Uterus (tissue), 4 donors: ENCODE data around the gene KCTD14. TPM values are rescaled to one million over a fixed set of nuclear protein-coding genes. Genes with fewer than 3 reads are reported as not detected.

Experiments
- DNase-seq, 2 donors: peaks; one replicate each; pipeline ENCODE4 v3.0.0-alpha.2; 2019 to 2020
- H3K27ac ChIP-seq, 2 donors: fragments of 200-600 bp; sonication (generic); 1 replicate in 1 of 2; 2 replicates in 1 of 2; pipeline ENCODE4 v1.5.1; 2016 to 2018
- H3K27me3 ChIP-seq, 2 donors: fragments of 200-600 bp; sonication (generic); one replicate each; pipeline ENCODE4 v1.5.1; 2018 to 2019; ENCODE audit warnings: control low read depth in 1 of 2
- H3K36me3 ChIP-seq, 2 donors: fragments of 200-600 bp; sonication (generic); one replicate each; pipeline ENCODE4 v1.5.1; 2019; ENCODE audit warnings: control low read depth in 1 of 2
- H3K4me1 ChIP-seq, 2 donors: fragments of 200-600 bp; sonication (generic); one replicate each; pipeline ENCODE4 v1.5.1; 2018 to 2019; ENCODE audit warnings: control low read depth in 1 of 2
- H3K4me3 ChIP-seq, 2 donors: fragments of 200-600 bp; sonication (generic); 1 replicate in 1 of 2; 2 replicates in 1 of 2; pipeline ENCODE4 v1.5.1; 2018 to 2019; ENCODE audit warnings: mild to moderate bottlenecking in 1 of 2
- H3K9me3 ChIP-seq, 2 donors: fragments of 200-600 bp; sonication (generic); one replicate each; pipeline ENCODE4 v1.5.1; 2019; ENCODE audit warnings: control low read depth in 1 of 2
- CTCF ChIP-seq, 4 experiments: fragments of 200-600 bp in 2 of 4; fragments of 450-650 bp in 2 of 4; sonication (generic) in 2 of 4; IDR thresholded peaks; one replicate each; pipeline ENCODE4 v1.5.1; 2016 to 2019; ENCODE audit warnings: antibody characterized with exemption in 4 of 4, mild to moderate bottlenecking in 2 of 4, moderate library complexity in 1 of 4
- POLR2A ChIP-seq, 2 donors: fragments of 450-650 bp; IDR thresholded peaks; one replicate each; pipeline ENCODE4 v1.6.1; 2016; ENCODE audit warnings: antibody characterized with exemption in 2 of 2, mild to moderate bottlenecking in 1 of 2, moderate library complexity in 1 of 2
- intact Hi-C: fragments of 100-400 bp; cut with DNase I; formaldehyde crosslinking; loops from one replicate; pipeline ENCODE4 v1.15.1; 2023; ENCODE audit warnings: low total_unique reads
- total RNA-seq, 4 donors: library from RNA; depleted of rRNA in 3 of 4; stranded (reverse); fragments of >200 nt in 3 of 4; gene quantifications; one replicate each; pipeline versions ENCODE4 v1.1.0 to v1.2.4, GENCODE V29; 2014 to 2023
- donor health status: DM: yes; HTN: yes; CAD: no.

KCTD14 gene
- total RNA-seq, 4 donors from 2014 or later = 4.1 to 10.6 (median 8.2) TPM

- intact Hi-C loops = no loop called here
- TF ChIP-seq POLR2A (IDR thresholded peaks at IDR 0.05) = no peak
- TF ChIP-seq CTCF (IDR thresholded peaks at IDR 0.05) = no peak
- Histone ChIP-seq H3K4me3 (no peak overlapping the region), H3K9me3 (no peaks in the 10 kb centered on the region), H3K4me1 (no peaks in the 10 kb centered on the region), H3K27ac (no peak overlapping the region), H3K27me3 (no peaks in the 10 kb centered on the region), H3K36me3 (no peaks in the 10 kb centered on the region)
- no peak for DNase-seq
Observed at GRCh38 chr11:78025378-78025777, 2.3 kb upstream of the KCTD14 start.

- peak overlapping the region; percentile 34 to 40 for H3K4me3 ChIP-seq
- peak overlapping the region in 1 of 2 donors; percentile 68 for H3K27ac ChIP-seq
- H3K9me3 ChIP-seq = no peaks in the 10 kb centered on the region
- H3K4me1 ChIP-seq = no peaks in the 10 kb centered on the region
- H3K36me3 ChIP-seq = no peaks in the 10 kb centered on the region
- intact Hi-C loops = no loop called here
- no peaks in the 10 kb centered on the region for H3K27me3 ChIP-seq
- no peak for TF ChIP-seq CTCF (IDR thresholded peaks at IDR 0.05)
- TF ChIP-seq POLR2A (IDR thresholded peaks at IDR 0.05) = no peak
- no peak for DNase-seq
Observed at GRCh38 chr11:78023426-78023825, 350 bp upstream of the KCTD14 start.

- Histone ChIP-seq H3K9me3 (no peaks in the 10 kb centered on the region), H3K27ac (peak overlapping the region in 1 of 2 donors; percentile 68), H3K4me1 (no peaks in the 10 kb centered on the region), H3K4me3 (no peak overlapping the region), H3K27me3 (no peaks in the 10 kb centered on the region), H3K36me3 (no peaks in the 10 kb centered on the region)
- TF ChIP-seq CTCF (IDR thresholded peaks at IDR 0.05) (no peak), POLR2A (IDR thresholded peaks at IDR 0.05) (no peak)
- intact Hi-C loops = no loop called here
- DNase-seq = no peak
Observed at GRCh38 chr11:78021611-78022010, 1.5 kb downstream of the KCTD14 start.

- no peak for DNase-seq
- Histone ChIP-seq H3K4me1 (no peaks in the 10 kb centered on the region), H3K4me3 (no peak overlapping the region), H3K36me3 (no peaks in the 10 kb centered on the region), H3K9me3 (no peaks in the 10 kb centered on the region), H3K27ac (no peak overlapping the region), H3K27me3 (no peaks in the 10 kb centered on the region)
- TF ChIP-seq POLR2A (IDR thresholded peaks at IDR 0.05) = no peak
- TF ChIP-seq CTCF (IDR thresholded peaks at IDR 0.05) = no peak
- intact Hi-C loops = no loop called here
Observed at GRCh38 chr11:78020246-78020645, 2.8 kb downstream of the KCTD14 start.

GRCh38 chr11:78019808-78020207 lies 3.3 kb downstream of the KCTD14 start:
- TF ChIP-seq CTCF (IDR thresholded peaks at IDR 0.05) = no peak
- no peak for TF ChIP-seq POLR2A (IDR thresholded peaks at IDR 0.05)
- DNase-seq = no peak
- H3K9me3 ChIP-seq = no peaks in the 10 kb centered on the region
- H3K27me3 ChIP-seq = no peaks in the 10 kb centered on the region
- H3K36me3 ChIP-seq = no peaks in the 10 kb centered on the region
- H3K27ac ChIP-seq = no peak overlapping the region
- intact Hi-C loops = no loop called here
- no peaks in the 10 kb centered on the region for H3K4me1 ChIP-seq
- no peak overlapping the region for H3K4me3 ChIP-seq
